Tibial artery (tissue), 4 donors: Measurements from ENCODE around the gene EFR3B.

Experiments used
- DNase-seq, 2 donors: peaks; one replicate each; pipeline ENCODE4 v3.0.0-alpha.2; 2019
- H3K27ac ChIP-seq, 2 donors: fragments of 200-600 bp; sonication (generic) in 1 of 2; 1 replicate in 1 of 2; 2 replicates in 1 of 2; pipeline ENCODE4 v1.5.1; 2018 to 2019; ENCODE audit warnings: mild to moderate bottlenecking in 1 of 2
- H3K27me3 ChIP-seq, 2 donors: fragments of 200-600 bp; sonication (generic) in 1 of 2; one replicate each; pipeline versions ENCODE4 v1.5.1 to v1.6.0; 2016 to 2019
- H3K36me3 ChIP-seq, 3 donors: fragments of 200-600 bp; sonication (generic) in 2 of 3; one replicate each; pipeline ENCODE4 v1.5.1; 2016 to 2019; ENCODE audit warnings: mild to moderate bottlenecking in 2 of 3
- H3K4me1 ChIP-seq, 4 donors: fragments of 200-600 bp; sonication (generic) in 2 of 4; 1 replicate in 3 of 4; 2 replicates in 1 of 4; pipeline ENCODE4 v1.5.1; 2016 to 2019
- H3K4me3 ChIP-seq, 2 donors: fragments of 200-600 bp; sonication (generic) in 1 of 2; 1 replicate in 1 of 2; 2 replicates in 1 of 2; pipeline ENCODE4 v1.5.1; 2018 to 2019; ENCODE audit warnings: mild to moderate bottlenecking in 2 of 2
- H3K9me3 ChIP-seq, 3 donors: fragments of 200-600 bp; sonication (generic) in 1 of 3; one replicate each; pipeline ENCODE4 v1.5.1; 2016 to 2019
- CTCF ChIP-seq, 2 experiments: fragments of 200-600 bp in 1 of 2; fragments of 450-650 bp in 1 of 2; IDR thresholded peaks; one replicate each; pipeline ENCODE4 v1.5.1; 2017 to 2019; ENCODE audit warnings: antibody characterized with exemption in 2 of 2, mild to moderate bottlenecking in 1 of 2, moderate library complexity in 1 of 2
- intact Hi-C: fragments of 100-400 bp; cut with DNase I; formaldehyde crosslinking; loops from one replicate; pipeline ENCODE4 v1.15.0; 2023; ENCODE audit warnings: low total_unique reads

EFR3B gene

GRCh38 chr2:25187729-25188350, 146.0 kb downstream of the EFR3B start:
- Histone ChIP-seq H3K36me3 (no peaks in the 10 kb centered on the region), H3K27ac (no peak overlapping the region), H3K27me3 (no peaks in the 10 kb centered on the region), H3K4me3 (no peak overlapping the region), H3K4me1 (no peaks in the 10 kb centered on the region), H3K9me3 (no peaks in the 10 kb centered on the region)
- TF ChIP-seq CTCF (IDR thresholded peaks at IDR 0.05) = no peak
- no peak for DNase-seq
- intact Hi-C loops = no loop called here

- Histone ChIP-seq H3K4me1 (no peaks in the 10 kb centered on the region), H3K9me3 (no peaks in the 10 kb centered on the region), H3K27ac (no peak overlapping the region), H3K27me3 (no peaks in the 10 kb centered on the region), H3K4me3 (no peak overlapping the region), H3K36me3 (no peaks in the 10 kb centered on the region)
- no peak for DNase-seq
- TF ChIP-seq CTCF (IDR thresholded peaks at IDR 0.05) = no peak
- intact Hi-C loops = no loop called here
These were observed 146.5 kb downstream of the EFR3B start for GRCh38 chr2:25188405-25188804.

- H3K36me3 ChIP-seq = no peaks in the 10 kb centered on the region
- no peaks in the 10 kb centered on the region for H3K27me3 ChIP-seq
- no peak overlapping the region for H3K4me3 ChIP-seq
- H3K9me3 ChIP-seq = no peaks in the 10 kb centered on the region
- no peak for DNase-seq
- TF ChIP-seq CTCF (IDR thresholded peaks at IDR 0.05) = no peak
- intact Hi-C loops = no loop called here
- H3K4me1 ChIP-seq = no peaks in the 10 kb centered on the region
- no peak overlapping the region for H3K27ac ChIP-seq
These were observed 148.7 kb downstream of the EFR3B start for GRCh38 chr2:25190536-25190935.

- intact Hi-C loops = no loop called here
- H3K9me3 ChIP-seq = no peaks in the 10 kb centered on the region
- no peaks in the 10 kb centered on the region for H3K36me3 ChIP-seq
- no peak overlapping the region for H3K27ac ChIP-seq
- DNase-seq = no peak
- no peak for TF ChIP-seq CTCF (IDR thresholded peaks at IDR 0.05)
- H3K4me3 ChIP-seq = no peak overlapping the region
- H3K27me3 ChIP-seq = no peaks in the 10 kb centered on the region
- peaks cover 0 to 4% (median 0%) of the 10 kb centered on the region in 4 donors for H3K4me1 ChIP-seq
These were observed 152.8 kb downstream of the EFR3B start for GRCh38 chr2:25194576-25195122.

GRCh38 chr2:25197336-25198208, 155.7 kb downstream of the EFR3B start:
- Histone ChIP-seq H3K27me3 (no peaks in the 10 kb centered on the region), H3K4me1 (peaks cover 0 to 4% (median 0%) of the 10 kb centered on the region in 4 donors), H3K4me3 (no peak overlapping the region), H3K36me3 (no peaks in the 10 kb centered on the region), H3K9me3 (no peaks in the 10 kb centered on the region), H3K27ac (no peak overlapping the region)
- no peak for TF ChIP-seq CTCF (IDR thresholded peaks at IDR 0.05)
- DNase-seq = no peak
- intact Hi-C loops = no loop called here
